Kidney (tissue), 14 donors: ENCODE measurements around the gene A3GALT2. TPM values are rescaled to one million over a fixed set of nuclear protein-coding genes. Genes with fewer than 3 reads are reported as not detected.

ENCODE experiments used
- DNase-seq, 5 donors: peaks; one replicate each; pipeline ENCODE4 v3.0.0-alpha.2; 2013 to 2020
- FAIRE-seq: peaks from 2 replicates; lab custom pipeline; 2012; peaks lifted over from hg19 to GRCh38; lab: Jason Lieb, UNC
- H3K27ac ChIP-seq, 2 donors: one replicate each; pipeline ENCODE4 v1.7.0; 2013; ENCODE audit warnings: low read depth in 2 of 2, low read length in 2 of 2, inconsistent platforms in 1 of 2
- H3K27me3 ChIP-seq: one replicate; pipeline ENCODE4 v1.7.1; 2013; ENCODE audit warnings: low read length, inconsistent platforms; ENCODE audit not compliant: control insufficient read depth, insufficient read depth
- H3K36me3 ChIP-seq, 3 donors: one replicate each; pipeline versions ENCODE4 v1.7.0 to v1.7.1; 2013; ENCODE audit warnings: low read length in 3 of 3, control low read depth in 1 of 3, inconsistent platforms in 1 of 3; ENCODE audit not compliant: insufficient read depth in 3 of 3, control insufficient read depth in 2 of 3
- H3K4me1 ChIP-seq, 3 donors: one replicate each; pipeline versions ENCODE4 v1.7.0 to v1.7.1; 2013; ENCODE audit warnings: low read length in 3 of 3, inconsistent platforms in 1 of 3, low read depth in 1 of 3; ENCODE audit not compliant: control insufficient read depth in 2 of 3, insufficient read depth in 2 of 3
- H3K4me3 ChIP-seq, 3 donors: one replicate each; pipeline versions ENCODE4 v1.7.0 to v1.8.1; 2013; ENCODE audit warnings: low read length in 3 of 3, control low read depth in 1 of 3, inconsistent platforms in 1 of 3
- H3K9ac ChIP-seq, 3 donors: one replicate each; pipeline versions ENCODE4 v1.7.0 to v1.7.1; 2013; ENCODE audit warnings: low read length in 3 of 3, control low read depth in 1 of 3, inconsistent platforms in 1 of 3
- H3K9me3 ChIP-seq, 3 donors: one replicate each; pipeline versions ENCODE4 v1.7.0 to v1.7.1; 2013; ENCODE audit warnings: low read length in 3 of 3, control low read depth in 1 of 3, inconsistent platforms in 1 of 3; ENCODE audit not compliant: control insufficient read depth in 2 of 3, insufficient read depth in 1 of 3
- intact Hi-C: fragments of 100-400 bp; cut with DNase I; formaldehyde crosslinking; loops from one replicate; pipeline ENCODE4 v1.11.1; 2022
- polyA plus RNA-seq: library from polyadenylated mRNA; stranded (reverse); fragments of 350-450 nt; fragmentation: Illumina TruSeq; extraction: RNeasy Lipid Tissue Mini Kit (QIAGEN cat#74804); gene quantifications from one replicate; pipeline ENCODE4 v1.2.3, GENCODE V29; 2014; ENCODE audit warnings: low read depth, low replicate concordance; ENCODE audit not compliant: insufficient read depth
- total RNA-seq: library from RNA; stranded (reverse); fragmentation: NEBNext Ultra II Directional; extraction: Animal tissue kit (Norgen Biotek cat#: 25700); gene quantifications from one replicate; pipeline ENCODE4 v1.2.1, GENCODE V29; 2021
- TF ChIP-seq, protein P1 (sequence below): IDR thresholded peaks from 3 replicates; pipeline ENCODE4 v1.5.1; 2012; ENCODE audit warnings: mild to moderate bottlenecking, moderate library complexity, borderline replicate concordance; ENCODE audit not compliant: insufficient read depth; ENCODE audit errors: extremely low read depth
- donor health status: control.
- donor health status: control.
- donor health status: control.
- donor health status: control.
- donor health status: control.
- donor health status: DM: yes; HTN: yes; CAD: no.
- donor health status: Normal renal cell carcinoma (clear cell type).

The A3GALT2 gene
- total and polyA plus RNA-seq, 2 donors from 2014 or later, result not detected

DNA sequence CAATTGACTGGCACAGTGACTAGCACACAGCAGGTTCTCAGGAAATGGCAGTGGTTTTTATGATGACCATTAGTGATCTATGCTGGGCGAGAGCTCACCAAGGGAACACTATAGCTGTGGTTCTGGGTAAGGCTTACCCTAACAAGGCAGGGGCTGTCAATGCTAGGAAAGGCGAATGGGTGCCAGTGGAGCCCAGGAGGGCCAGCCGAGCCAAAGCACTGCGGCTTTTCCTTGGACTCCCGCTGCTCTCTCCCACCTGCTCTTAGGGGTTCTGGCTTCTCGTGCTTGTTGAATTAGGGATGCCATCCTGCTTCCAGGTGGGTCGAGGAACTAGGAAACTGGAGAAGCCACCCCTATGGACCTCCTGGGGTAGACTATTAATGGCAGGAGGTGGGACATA, 10.0 kb upstream of the A3GALT2 start:
- H3K27me3 ChIP-seq, result no peaks in the 10 kb centered on the region
- H3K4me3 ChIP-seq, result no peak overlapping the region
- peaks cover 29 to 73% (median 61%) of the 10 kb centered on the region in 3 donors for H3K36me3 ChIP-seq
- DNase-seq (no peak), FAIRE-seq (no peak)
- H3K4me1 ChIP-seq, result peaks cover 0 to 39% (median 38%) of the 10 kb centered on the region in 3 donors
- H3K27ac ChIP-seq, result no peak overlapping the region
- no peak overlapping the region for H3K9ac ChIP-seq
- TF ChIP-seq, protein P1, sequence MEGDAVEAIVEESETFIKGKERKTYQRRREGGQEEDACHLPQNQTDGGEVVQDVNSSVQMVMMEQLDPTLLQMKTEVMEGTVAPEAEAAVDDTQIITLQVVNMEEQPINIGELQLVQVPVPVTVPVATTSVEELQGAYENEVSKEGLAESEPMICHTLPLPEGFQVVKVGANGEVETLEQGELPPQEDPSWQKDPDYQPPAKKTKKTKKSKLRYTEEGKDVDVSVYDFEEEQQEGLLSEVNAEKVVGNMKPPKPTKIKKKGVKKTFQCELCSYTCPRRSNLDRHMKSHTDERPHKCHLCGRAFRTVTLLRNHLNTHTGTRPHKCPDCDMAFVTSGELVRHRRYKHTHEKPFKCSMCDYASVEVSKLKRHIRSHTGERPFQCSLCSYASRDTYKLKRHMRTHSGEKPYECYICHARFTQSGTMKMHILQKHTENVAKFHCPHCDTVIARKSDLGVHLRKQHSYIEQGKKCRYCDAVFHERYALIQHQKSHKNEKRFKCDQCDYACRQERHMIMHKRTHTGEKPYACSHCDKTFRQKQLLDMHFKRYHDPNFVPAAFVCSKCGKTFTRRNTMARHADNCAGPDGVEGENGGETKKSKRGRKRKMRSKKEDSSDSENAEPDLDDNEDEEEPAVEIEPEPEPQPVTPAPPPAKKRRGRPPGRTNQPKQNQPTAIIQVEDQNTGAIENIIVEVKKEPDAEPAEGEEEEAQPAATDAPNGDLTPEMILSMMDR, result no peak
- H3K9me3 ChIP-seq, result no peaks in the 10 kb centered on the region
- intact Hi-C loops, result no loop called here

DNA sequence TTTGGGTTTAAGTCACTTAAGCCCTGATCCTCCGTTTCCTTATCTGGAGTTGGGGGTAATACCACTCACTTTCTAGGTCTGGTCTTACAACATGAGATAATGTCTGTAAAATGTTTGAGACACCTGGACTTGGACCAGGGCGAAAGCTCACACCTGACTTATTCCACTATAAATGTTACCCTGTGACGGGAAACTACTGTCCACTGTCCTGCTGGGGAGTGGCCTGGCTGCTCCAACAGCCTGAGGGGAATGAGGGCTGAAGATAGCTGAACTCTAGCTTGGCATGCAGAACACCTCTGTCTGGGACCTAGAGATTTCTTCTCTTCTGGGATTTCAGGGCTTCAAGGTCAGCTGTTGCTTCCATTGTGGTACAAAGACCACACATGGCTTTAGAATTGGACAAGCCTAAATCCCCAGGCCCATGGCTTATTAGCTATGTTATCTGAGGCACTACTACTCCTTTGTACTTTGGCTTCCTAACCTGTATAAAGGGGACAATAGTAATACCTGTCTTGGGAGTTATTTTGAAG, 9.5 kb upstream of the A3GALT2 start:
- Histone ChIP-seq H3K36me3 (peaks cover 32 to 78% (median 66%) of the 10 kb centered on the region in 3 donors), H3K27ac (no peak overlapping the region), H3K4me3 (no peak overlapping the region), H3K9ac (no peak overlapping the region), H3K4me1 (peaks cover 0 to 39% (median 38%) of the 10 kb centered on the region in 3 donors), H3K9me3 (no peaks in the 10 kb centered on the region), H3K27me3 (no peaks in the 10 kb centered on the region)
- FAIRE-seq (no peak), DNase-seq (no peak)
- TF ChIP-seq, protein P1, result no peak
- intact Hi-C loops, result no loop called here

DNA sequence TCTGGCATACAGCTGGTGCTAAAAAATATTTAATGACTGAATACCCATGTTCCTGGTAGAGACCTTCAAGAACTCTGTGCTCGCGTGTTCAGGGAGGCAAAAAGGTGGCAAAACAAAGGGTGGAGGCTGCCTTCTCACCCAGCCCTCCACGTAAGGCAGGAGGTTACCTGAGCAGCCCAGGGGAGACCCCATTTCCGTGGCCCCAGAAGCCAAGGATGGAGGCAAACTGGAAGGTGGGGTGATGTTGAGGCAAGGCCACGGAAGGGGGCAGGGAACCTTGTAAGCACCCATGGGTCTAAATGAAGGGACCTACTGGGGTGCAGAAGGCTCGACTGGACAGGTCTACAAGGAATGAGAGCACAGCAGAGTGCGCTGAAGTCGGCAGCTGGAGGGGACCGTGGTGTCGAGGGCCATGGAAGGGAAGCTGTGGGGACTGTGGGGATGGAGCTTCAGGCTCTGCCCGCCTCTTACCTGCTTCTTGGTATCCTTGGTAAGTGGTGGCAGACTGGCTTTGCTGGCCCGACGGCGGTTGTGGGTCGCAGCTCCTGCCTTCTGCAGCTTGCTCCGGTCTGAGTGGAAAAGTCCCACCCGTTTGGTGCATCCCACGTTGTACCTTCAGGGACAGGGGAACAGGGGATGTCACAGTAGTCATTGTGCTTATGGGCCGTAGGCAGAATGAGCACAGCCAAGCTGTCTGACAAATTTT, 8.9 kb upstream of the A3GALT2 start:
- intact Hi-C loops, result no loop called here
- H3K27me3 ChIP-seq, result no peaks in the 10 kb centered on the region
- peaks cover 35 to 82% (median 68%) of the 10 kb centered on the region in 3 donors for H3K36me3 ChIP-seq
- no peaks in the 10 kb centered on the region for H3K9me3 ChIP-seq
- DNase-seq, result peak in 1 of 5 donors; percentile 59
- no peak overlapping the region for H3K4me3 ChIP-seq
- H3K9ac ChIP-seq, result no peak overlapping the region
- no peak for FAIRE-seq
- H3K27ac ChIP-seq, result no peak overlapping the region
- H3K4me1 ChIP-seq, result peaks cover 0 to 35% (median 33%) of the 10 kb centered on the region in 3 donors
- TF ChIP-seq, protein P1, result no peak
